GM19238 (cell line): ENCODE results near the gene GBX2.

Experiments
- DNase-seq: peaks from one replicate; pipeline ENCODE4 v3.0.0; 2011; ENCODE audit warnings: low spot score; ENCODE audit not compliant: insufficient read length

Gene GBX2

DNA sequence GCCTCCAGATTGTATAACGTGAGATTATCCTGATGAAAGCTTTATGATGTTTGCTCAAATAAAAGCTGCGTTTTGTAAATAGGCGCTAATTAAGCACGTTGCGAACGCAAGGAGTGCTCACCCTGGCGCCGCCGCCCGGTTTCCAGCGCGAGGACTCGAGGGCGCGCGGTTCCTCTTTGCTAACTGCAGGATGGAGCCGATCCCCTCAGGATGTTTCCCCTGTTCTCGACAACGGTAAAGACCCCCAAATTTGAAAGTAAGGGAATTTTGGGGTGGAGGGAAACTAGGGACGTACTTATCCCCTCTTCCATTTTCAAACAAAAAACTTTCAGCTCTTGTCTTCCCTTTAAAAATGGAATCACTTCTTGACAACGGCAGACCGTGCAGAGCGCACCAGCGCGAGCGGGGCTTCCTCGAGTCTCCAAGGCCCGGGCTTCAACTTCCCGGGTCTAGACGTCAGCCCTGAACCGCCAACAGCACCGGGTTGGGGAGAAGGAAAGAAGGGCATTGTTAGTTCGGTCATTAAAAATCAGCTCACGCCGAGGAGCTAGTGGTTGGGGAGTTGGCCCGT is 1.1 kb upstream of the GBX2 start:
- no peak for DNase-seq

DNA sequence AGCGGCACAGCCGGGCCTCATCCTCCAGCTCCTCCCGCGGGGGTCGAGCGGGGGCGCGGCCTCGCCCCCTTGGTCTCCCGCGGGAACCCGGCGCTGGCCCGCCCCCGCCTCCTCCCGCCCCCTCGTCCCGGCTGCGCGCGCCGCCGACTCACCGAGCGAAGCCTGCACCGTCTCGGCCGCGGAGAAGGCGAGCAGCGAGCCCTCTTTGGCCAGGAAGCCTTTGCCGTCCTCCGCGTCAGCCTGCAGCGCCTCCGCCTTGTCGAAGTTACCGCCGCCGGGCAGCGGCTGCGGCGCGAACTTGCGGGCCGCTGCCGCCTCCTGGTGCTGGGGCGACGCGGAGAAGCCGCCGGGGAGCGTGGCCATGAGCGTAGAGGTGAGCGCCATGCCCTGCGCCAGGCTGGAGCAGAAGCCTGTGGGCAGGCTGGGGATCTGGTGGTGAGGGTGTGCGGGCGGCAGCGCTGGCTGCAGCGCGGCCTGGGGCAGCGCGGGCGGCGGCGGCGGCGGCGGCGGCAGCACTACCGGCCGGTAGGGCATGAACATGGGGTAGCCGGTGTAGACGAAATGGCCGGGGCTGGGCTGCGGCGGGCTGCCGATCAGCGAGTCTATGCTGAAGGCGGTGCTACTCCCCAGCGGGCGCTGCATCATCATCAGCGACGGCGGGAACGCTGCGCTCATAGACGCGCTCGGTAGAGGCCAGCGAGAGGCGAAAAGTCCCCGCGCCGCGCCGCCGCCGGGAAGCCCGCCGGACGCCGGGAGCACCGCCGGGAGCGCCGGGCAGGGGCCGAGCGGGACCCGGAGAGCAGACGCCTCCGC is 683 bp downstream of the GBX2 start:
- no peak for DNase-seq

- DNase-seq = no peak
These were observed 1.3 kb downstream of the GBX2 start for GRCh38 chr2:236166796-236167296.

DNA sequence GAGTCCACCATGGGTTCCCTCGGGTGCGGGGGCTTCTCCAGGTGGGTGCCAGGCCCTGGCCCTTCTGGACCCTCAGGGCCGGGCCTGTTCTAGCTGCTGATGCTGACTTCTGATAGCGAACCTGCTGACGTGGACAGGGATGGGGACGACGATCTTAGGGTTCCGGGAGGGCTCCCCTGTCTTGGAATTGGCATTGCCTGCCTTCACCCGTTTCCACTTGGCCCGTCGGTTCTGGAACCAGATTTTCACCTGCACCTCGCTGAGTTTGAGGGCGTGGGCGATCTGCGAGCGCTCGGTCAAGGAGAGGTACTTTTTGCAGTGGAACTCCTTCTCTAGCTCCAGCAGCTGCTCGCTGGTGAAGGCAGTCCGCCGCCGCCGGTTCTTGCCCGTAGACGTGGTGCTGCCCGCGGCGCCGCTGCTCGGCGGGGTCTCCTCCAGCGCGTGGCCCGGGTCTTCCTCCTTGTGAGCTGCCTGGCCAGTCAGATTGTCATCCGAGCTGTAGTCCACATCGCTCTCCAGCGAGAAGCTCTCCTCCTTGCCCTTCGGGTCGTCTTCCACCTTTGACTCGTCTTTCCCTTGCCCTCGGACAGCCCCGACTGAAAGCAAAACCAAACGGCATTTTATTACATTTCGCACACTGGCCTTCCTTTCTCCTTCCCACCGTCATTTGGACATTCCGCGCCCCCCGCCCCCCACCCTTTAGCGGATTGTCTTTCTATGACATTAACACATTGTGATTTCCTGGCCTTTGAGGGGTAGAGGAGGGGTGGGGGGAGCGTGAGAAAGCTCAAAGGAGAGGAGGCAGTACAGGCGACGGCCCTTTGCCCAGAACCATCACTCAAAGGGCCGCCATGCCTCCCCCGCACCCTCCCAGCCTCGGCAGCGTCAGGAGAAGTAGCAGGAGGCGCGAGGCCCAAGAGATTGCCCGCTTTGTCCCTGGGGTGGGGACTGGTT is 2.1 kb downstream of the GBX2 start:
- DNase-seq = no peak

DNA sequence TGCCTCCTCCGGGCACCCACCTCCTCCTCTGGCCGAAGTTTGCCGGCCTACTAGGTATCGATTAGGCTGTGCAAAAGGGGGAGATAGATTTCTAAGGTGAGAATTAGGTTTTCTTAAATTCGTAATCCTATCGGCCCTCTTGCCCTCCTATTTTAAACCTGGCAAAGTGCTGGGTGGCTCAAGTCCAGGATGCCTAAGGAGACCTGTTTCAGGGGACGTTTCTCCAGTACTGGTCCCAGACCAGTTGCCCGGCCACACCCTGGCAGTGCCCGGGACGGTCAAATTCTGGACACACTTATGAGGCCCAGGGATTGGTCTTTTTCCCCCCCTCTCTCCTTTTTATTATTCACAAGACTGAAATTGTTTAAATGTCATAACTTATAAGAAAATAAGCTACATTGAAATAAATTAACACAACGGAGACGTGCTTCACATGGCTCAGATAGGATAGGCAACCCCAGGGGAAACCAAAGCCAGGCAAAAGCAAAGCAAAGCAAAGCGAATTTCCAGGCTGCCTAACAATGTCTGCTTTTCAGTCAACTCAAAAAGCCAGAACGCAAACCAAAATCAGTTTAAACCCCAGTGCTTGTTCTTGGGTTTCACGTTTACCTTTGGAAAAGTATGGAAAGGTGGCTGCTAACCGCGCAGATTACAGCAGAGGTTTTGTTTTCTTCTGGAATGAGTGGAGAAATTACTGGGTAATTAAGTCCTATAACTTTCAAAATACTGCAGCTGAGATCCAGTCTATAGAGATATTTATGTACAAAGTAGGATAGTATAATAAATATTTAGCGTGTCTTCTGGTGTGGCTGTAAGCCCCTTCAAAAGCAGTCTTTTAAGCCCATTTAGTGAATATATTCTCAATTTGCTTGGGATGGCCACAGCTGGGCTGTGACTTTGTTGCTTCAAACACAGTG is 3.0 kb downstream of the GBX2 start:
- no peak for DNase-seq

- DNase-seq = no peak
These were observed 3.8 kb downstream of the GBX2 start for GRCh38 chr2:236164201-236164924.

GRCh38 chr2:236163471-236164200 is 4.5 kb downstream of the GBX2 start:
- no peak for DNase-seq

DNA sequence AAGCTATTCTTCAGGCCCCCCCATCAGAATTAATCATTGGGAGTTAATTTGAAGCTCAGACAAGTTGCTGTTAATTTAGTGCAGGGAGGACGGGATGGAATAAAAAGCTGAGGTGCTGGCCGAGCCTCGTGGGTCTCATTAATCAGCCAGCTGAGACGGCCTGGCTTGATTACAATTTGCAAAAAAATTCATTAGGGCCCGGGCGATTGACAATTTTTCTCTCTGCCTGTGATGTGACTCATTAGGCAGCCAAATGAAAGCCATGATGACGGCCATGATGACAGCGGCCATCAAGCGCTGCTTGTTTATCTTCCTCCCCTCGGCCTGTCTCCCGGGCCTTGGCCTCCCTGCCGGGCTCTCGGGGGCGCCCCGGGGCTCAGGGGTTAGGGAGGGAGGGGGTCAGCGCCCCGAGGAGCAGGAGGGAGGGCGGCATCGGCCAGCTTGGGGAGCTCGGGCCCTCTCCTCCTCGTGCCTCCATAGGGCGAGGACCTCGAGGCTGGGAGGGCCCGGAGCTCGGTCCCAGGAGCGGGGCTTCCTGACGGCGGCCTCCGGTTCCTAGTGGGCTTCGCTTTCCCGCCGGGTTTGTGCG is 5.2 kb downstream of the GBX2 start:
- DNase-seq = no peak

DNA sequence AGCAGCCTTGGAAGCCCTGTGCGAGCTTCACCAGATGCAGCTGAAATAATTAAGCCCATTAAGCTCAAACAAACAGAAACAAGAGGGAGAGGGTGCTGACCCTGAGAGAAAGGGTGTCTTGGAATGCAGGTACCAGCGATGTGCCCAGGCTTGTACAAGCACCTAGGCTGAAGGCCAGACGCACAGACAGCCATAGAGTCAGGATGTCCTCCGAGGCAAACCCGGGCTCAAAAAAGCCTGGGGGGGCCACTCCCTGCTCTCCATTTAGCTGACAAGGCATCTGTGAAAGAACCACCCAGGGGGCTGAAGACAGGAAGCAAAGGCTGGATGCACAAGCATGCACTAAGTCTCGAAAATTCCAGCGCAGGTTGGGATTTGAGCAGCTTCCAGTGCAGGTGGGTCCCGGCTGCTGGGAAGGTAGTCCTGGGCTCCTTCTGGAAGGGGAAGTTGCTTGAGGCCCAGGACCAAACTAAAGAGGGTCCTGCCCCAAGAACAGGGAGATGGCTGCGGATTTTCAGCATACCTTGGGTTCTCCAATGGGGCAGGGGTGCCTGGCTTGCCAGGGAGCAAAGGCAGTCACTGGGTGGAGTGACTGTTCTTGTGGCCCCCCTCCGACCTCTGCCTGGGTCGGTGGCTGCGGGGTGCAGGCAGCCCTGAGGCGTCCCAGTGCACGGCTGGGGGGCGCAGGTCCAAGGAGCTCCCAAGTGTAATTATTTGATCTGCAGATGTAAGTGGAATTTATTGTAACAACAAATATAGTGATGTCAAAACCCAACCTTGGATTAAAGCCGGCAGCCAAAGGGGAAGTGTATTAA is 5.9 kb downstream of the GBX2 start:
- no peak for DNase-seq

GRCh38 chr2:236161531-236161930 is 6.7 kb downstream of the GBX2 start:
- DNase-seq = no peak

DNA sequence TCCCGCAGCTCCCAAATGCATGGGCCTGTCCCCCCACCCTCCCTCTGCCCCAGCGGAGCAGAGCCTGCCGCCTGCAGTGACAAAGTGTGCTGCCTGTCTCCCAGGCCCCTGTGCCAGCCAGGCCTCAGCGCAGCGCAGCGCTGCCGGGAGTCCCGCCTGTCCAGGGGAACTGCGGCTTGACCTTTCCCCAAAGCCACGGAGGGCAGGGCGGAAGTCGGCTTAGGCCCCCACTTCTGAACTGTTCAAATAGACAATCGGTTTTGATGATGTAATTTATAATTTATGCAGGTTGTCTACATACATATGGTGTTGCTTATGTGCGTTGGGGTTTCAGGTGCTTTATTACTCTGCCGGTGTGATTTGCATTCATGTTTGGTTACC is 7.1 kb downstream of the GBX2 start:
- DNase-seq = no peak

- no peak for DNase-seq
These were observed 7.7 kb downstream of the GBX2 start for GRCh38 chr2:236160366-236161081.

- DNase-seq = no peak
These were observed 8.4 kb downstream of the GBX2 start for GRCh38 chr2:236159778-236160170.

DNA sequence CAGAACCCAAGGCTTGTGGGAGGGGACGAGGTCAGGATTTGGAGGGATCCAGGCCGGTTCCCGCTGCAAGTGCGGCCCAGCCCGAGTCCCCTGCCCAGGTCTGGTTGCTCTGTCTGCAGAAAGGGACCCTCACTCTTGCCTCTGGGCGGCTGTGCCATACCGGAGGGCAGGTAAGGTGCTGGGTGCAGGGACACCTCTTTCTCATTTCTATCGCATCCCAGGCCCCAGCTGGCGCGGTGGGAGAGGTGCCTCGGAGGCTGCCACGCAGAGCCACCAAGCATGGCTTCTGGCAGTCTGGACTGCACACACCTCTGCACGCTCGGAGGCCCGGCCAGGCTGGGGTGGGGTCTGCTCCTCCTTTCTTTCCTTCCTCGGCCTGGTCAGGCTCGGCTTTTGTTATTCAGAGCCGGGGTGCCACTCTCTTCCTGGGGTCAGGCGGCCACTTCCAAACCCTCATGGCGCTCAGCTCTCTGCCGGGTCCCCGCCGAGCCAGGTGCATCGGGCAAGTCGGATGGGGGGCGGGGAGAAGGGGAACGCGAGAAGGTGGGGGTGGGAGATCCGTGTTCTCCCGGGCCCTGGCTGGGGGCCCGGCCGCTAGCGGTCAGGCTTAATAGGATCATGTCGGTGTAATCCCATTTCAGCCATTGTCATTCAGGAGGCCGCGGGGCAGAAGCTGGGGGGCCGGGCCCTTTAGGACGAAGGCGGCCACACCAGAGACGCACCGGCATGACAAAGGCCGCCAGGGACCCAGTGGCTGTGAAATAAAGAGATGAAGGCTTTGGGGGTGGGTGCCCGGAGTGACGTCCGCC is 9.0 kb downstream of the GBX2 start:
- DNase-seq = no peak

- no peak for DNase-seq
These were observed 10.2 kb downstream of the GBX2 start for GRCh38 chr2:236157815-236158498.

GRCh38 chr2:236157366-236157765 is 10.8 kb downstream of the GBX2 start:
- no peak for DNase-seq
